Body of pancreas (tissue), 4 donors: ENCODE data around the gene PCDH9.

ENCODE experiments used
- POLR2A ChIP-seq, 3 donors: fragments of 450-650 bp; IDR thresholded peaks; one replicate each; pipeline ENCODE4 v1.6.1; 2016; ENCODE audit warnings: antibody characterized with exemption in 3 of 3, mild to moderate bottlenecking in 2 of 3
- TF ChIP-seq, protein P1 (sequence below), 7 experiments: fragments of 450-650 bp in 4 of 7; fragments of 200-600 bp in 3 of 7; sonication (generic) in 3 of 7; IDR thresholded peaks; one replicate each; pipeline ENCODE4 v1.5.1; 2016 to 2019; ENCODE audit warnings: antibody characterized with exemption in 7 of 7

DNA sequence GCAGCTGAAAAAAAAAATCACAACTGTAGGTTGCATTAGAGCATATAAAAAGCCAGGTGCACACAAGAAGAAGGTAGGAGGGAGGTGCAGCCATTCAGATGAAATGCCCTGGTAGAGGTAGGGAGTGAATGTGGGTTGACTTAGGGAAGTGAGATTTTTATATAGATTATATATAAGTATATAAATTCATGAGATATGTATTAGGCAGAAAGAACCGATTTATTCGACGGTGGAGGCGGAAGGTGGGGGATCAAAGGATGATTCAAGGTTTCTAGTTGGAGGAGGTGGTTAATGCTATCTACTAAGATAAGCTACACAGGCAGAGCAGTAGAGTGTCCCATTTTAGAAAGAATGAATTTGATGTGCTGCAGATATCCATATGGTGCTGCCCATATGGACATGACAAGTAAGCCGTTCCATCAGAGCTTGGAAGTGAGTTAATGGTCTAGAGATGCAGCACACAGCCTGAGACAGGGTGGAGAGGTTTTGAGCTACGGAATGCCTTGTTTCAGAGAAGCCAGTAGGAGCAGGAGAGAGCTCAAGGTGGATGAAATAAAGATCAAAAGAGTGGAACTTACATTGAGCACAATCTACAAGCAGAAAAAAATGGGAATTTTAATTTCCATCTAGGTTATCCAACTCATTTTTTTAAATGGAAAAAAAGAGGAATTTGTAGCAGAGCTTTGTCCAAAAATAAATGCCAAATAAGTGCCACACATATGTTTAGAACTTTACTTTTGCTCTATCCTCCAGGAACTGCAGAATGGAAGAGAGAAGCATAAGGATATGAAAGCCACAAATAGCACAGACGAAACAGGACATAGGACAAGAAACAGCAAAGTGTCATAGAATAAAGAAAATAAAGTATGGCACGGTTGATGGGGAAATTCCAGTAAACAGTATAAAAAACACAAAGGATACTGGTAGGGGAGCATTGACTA, 177.3 kb downstream of the PCDH9 start:
- TF ChIP-seq, protein P1, sequence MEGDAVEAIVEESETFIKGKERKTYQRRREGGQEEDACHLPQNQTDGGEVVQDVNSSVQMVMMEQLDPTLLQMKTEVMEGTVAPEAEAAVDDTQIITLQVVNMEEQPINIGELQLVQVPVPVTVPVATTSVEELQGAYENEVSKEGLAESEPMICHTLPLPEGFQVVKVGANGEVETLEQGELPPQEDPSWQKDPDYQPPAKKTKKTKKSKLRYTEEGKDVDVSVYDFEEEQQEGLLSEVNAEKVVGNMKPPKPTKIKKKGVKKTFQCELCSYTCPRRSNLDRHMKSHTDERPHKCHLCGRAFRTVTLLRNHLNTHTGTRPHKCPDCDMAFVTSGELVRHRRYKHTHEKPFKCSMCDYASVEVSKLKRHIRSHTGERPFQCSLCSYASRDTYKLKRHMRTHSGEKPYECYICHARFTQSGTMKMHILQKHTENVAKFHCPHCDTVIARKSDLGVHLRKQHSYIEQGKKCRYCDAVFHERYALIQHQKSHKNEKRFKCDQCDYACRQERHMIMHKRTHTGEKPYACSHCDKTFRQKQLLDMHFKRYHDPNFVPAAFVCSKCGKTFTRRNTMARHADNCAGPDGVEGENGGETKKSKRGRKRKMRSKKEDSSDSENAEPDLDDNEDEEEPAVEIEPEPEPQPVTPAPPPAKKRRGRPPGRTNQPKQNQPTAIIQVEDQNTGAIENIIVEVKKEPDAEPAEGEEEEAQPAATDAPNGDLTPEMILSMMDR (IDR thresholded peaks at IDR 0.05), result no peak
- TF ChIP-seq POLR2A (IDR thresholded peaks at IDR 0.05), result no peak
